AG04450 (cell line): ENCODE data around the gene FAM9B. TPM values are rescaled to one million over a fixed set of nuclear protein-coding genes. Genes with fewer than 3 reads are reported as not detected.

Source experiments
- CTCF ChIA-PET: fragments of 300-600, 350-600 bp; formaldehyde crosslinking; extraction: SDS; loops from one replicate; lab custom pipeline; 2022; ENCODE audit warnings: antibody characterized with exemption, inconsistent platforms; lab: Charles Lee
- POLR2A ChIA-PET: fragments of 350-600 bp; formaldehyde crosslinking; extraction: SDS; loops from one replicate; lab custom pipeline; 2021; ENCODE audit warnings: antibody characterized with exemption, inconsistent platforms; lab: Yijun Ruan, JAX
- DNase-seq: peaks from one replicate; pipeline ENCODE4 v3.0.0-alpha.2; 2011; ENCODE audit warnings: low read depth, low spot score
- H3K27ac ChIP-seq: one replicate; pipeline ENCODE4 v1.5.1; 2012; ENCODE audit warnings: low read depth, low read length, control low read depth
- H3K27me3 ChIP-seq: one replicate; pipeline ENCODE4 v1.6.0; 2012; ENCODE audit warnings: low read length; ENCODE audit not compliant: control insufficient read depth, insufficient read depth
- H3K4me3 ChIP-seq: 2 replicates; pipeline ENCODE4 v1.5.1; 2011; ENCODE audit warnings: mild to moderate bottlenecking, low read depth, low read length, control low read depth
- H3K9me3 ChIP-seq: 2 replicates; pipeline ENCODE4 v1.5.1; 2012; ENCODE audit warnings: low read length; ENCODE audit not compliant: control insufficient read depth, insufficient read depth
- polyA minus RNA-seq: library from RNA; depleted of rRNA, polyadenylated mRNA; stranded (reverse); fragments of >200 nt; gene quantifications from 2 replicates; pipeline ENCODE4 v1.2.3, GENCODE V29; 2011; rRNA and poly(A)+ RNA removed
- polyA plus RNA-seq: library from polyadenylated mRNA; depleted of rRNA; stranded (reverse); fragments of >200 nt; gene quantifications from 2 replicates; pipeline ENCODE4 v1.2.3, GENCODE V29; 2011; rRNA removed
- TF ChIP-seq, protein P1 (sequence below): IDR thresholded peaks from 2 replicates; pipeline ENCODE4 v1.5.1; 2011; ENCODE audit warnings: low read depth, low read length, control low read depth, inconsistent platforms

The FAM9B gene
- polyA plus RNA-seq (not detected in 2 replicates), polyA minus RNA-seq (not detected in 2 replicates)

DNA sequence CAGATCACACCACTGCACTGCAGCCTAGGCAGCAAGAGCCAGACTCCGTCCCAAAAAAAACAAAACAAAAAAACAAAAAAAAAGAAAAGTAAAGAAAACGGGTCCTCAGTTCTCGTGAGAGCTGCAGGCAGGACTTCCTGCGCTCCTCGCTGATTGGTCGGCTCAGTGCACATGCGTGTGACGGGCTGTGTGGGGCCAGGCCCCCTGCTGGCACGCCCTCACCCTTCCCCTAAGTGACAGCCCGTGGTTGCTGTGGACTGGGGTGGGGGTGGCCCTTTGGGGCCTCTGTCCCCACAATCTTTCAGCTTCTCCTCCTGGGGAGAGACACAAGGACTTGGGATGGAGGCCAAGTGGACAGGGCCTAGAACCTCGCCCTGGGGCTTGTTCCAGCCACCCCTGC lies at the start of gene FAM9B:
FAM9B (minus strand) TSS at position 139 of the 400 bp plus-strand sequence. CDS start 1,141 bp downstream, outside the sequence.
- POLR2A ChIA-PET: no interaction called here
- CTCF ChIA-PET: no interaction called here

DNA sequence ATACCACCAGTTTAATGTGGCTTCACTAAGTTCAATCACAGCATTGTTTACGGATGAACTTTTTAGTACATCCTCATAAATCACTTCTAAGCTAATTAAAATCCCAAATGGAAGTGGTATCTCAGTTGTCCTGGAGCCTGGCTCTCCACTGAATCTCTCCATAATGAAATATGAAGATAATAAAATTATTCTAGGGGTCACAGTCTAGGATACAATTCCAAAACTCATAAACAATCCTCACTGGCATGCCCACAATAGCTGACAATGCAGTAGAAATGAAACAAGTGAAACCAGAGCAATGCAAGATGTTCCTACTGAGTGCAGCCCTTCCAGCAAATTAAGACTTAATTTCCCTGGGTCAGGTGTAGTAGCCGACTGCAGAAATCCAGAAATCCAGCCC lies 47.3 kb upstream of the FAM9B start:
- no peaks in the 10 kb centered on the region for H3K9me3 ChIP-seq
- TF ChIP-seq, protein P1, sequence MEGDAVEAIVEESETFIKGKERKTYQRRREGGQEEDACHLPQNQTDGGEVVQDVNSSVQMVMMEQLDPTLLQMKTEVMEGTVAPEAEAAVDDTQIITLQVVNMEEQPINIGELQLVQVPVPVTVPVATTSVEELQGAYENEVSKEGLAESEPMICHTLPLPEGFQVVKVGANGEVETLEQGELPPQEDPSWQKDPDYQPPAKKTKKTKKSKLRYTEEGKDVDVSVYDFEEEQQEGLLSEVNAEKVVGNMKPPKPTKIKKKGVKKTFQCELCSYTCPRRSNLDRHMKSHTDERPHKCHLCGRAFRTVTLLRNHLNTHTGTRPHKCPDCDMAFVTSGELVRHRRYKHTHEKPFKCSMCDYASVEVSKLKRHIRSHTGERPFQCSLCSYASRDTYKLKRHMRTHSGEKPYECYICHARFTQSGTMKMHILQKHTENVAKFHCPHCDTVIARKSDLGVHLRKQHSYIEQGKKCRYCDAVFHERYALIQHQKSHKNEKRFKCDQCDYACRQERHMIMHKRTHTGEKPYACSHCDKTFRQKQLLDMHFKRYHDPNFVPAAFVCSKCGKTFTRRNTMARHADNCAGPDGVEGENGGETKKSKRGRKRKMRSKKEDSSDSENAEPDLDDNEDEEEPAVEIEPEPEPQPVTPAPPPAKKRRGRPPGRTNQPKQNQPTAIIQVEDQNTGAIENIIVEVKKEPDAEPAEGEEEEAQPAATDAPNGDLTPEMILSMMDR: no peak
- H3K27ac ChIP-seq: no peak overlapping the region
- H3K4me3 ChIP-seq: no peak overlapping the region
- H3K27me3 ChIP-seq: no peaks in the 10 kb centered on the region
- DNase-seq: no peak
- ChIA-PET POLR2A (no interaction called here), CTCF (no interaction called here)

More for the DNA sequence above, at the start of gene FAM9B:
- no peak for DNase-seq
- H3K9me3 ChIP-seq: no peaks in the 10 kb centered on the region
- H3K27ac ChIP-seq: no peak within 1 kb of the TSS
- no peak within 1 kb of the TSS for H3K4me3 ChIP-seq
- TF ChIP-seq, protein P1: no peak
- no peaks in the 10 kb centered on the region for H3K27me3 ChIP-seq

DNA sequence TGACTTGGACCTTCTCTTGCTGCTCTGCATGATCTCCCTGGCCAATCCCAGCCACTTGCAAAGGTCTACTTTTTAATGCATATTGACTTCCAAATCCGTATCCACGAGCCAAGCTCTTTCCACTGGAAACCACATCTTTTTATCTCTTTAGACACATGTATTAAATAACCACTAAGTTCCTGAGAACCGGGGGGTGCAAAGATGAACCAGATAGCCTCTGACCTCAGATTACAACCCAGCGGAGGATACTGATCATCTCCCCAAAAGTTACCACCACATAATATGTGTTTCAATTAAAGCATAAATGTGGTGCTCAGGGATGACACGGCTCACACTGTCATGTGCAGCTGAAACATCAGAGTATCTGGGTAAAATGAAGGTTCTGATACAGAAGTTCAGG lies 40.4 kb upstream of the FAM9B start:
- ChIA-PET CTCF (no interaction called here), POLR2A (no interaction called here)
- TF ChIP-seq, protein P1: no peak
- H3K9me3 ChIP-seq: no peaks in the 10 kb centered on the region
- no peak overlapping the region for H3K27ac ChIP-seq
- H3K4me3 ChIP-seq: no peak overlapping the region
- H3K27me3 ChIP-seq: no peaks in the 10 kb centered on the region
- DNase-seq: no peak

DNA sequence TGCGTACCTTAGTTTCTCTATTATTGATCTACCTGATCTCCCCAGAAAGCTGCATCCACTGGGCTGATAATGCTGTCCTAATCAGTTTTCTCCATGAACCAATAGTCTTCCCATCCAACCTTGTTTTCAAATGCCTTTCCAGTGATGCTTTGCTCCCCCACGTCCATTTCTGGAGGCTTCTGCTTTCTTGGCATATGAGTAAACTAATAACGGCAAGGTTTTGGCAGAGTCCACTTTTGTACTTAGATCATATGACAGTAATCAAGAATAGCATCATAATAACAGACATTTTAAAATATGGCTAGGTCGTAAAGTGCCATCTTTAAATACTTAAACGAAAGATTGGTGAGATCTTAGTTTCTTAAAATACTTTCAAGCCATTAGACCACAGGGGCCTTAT lies 38.4 kb upstream of the FAM9B start:
- H3K27me3 ChIP-seq: no peaks in the 10 kb centered on the region
- CTCF ChIA-PET: no interaction called here
- DNase-seq: no peak
- H3K9me3 ChIP-seq: no peaks in the 10 kb centered on the region
- no peak overlapping the region for H3K27ac ChIP-seq
- TF ChIP-seq, protein P1: no peak
- no peak overlapping the region for H3K4me3 ChIP-seq
- POLR2A ChIA-PET: no interaction called here

DNA sequence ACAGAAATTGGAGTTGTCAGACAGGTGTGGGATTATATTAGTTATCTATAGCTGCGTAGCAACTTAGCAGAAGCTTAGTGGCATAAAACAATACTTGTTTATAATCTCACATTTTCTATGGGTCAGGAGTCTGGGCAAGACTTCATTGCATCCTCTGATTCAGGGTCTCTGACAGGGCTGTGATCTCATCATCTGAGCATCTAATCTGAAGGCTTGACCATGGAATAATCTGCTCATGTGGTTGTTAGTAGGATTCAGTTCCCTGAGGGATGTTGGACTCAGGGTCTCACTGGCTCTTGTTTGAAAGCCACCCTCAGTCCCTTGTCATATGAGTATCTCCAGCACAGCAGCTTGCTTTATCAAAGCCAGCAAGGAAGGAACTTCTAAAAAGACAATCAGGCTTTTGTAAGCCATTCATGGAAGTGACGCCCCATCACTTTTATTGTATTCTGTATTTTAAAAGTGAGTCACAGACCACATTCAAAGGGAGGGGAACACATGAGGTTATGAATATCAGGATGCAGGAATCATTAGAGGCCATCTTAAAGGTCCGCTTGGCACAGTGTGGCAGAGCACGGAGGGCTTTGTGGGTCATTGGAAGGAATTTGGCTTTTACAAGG lies 37.2 kb upstream of the FAM9B start:
- ChIA-PET CTCF (no interaction called here), POLR2A (no interaction called here)
- Histone ChIP-seq H3K27ac (no peak overlapping the region), H3K27me3 (no peaks in the 10 kb centered on the region), H3K9me3 (no peaks in the 10 kb centered on the region), H3K4me3 (no peak overlapping the region)
- DNase-seq: no peak
- TF ChIP-seq, protein P1: no peak
